Measurements from ENCODE around the gene REELD1.
A peak's percentile ranks its signal among the peaks of the same experiment; 100 is the strongest.

Gene REELD1

DNA sequence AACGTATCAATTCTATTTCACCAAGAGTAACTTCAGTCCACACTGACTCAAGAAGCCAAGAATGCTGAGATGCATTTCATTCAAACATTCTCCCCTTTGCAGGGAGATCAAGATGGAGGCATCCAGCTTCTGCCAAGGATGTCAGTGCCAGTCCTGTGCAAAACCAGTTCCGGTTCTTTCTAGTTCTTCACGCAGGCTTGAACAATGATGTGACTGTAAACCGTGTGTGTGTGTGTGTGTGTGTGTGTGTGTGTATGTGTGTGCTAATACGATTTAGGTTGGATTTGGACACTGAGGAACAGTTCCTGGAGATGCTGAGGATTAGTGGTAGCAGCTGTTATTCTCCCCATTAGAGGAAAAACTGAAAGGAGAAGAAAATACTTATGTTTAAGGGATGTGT is at the start of gene REELD1:
Gene REELD1, plus strand, starts transcription at position 301 of the 400 bp plus-strand sequence. CDS start 2,415 bp downstream, outside the sequence.
- DNase-seq (ENCODE audit: insufficient read length, low spot score) (no peak), FAIRE-seq (no peak)
- TF ChIP-seq, protein P1, sequence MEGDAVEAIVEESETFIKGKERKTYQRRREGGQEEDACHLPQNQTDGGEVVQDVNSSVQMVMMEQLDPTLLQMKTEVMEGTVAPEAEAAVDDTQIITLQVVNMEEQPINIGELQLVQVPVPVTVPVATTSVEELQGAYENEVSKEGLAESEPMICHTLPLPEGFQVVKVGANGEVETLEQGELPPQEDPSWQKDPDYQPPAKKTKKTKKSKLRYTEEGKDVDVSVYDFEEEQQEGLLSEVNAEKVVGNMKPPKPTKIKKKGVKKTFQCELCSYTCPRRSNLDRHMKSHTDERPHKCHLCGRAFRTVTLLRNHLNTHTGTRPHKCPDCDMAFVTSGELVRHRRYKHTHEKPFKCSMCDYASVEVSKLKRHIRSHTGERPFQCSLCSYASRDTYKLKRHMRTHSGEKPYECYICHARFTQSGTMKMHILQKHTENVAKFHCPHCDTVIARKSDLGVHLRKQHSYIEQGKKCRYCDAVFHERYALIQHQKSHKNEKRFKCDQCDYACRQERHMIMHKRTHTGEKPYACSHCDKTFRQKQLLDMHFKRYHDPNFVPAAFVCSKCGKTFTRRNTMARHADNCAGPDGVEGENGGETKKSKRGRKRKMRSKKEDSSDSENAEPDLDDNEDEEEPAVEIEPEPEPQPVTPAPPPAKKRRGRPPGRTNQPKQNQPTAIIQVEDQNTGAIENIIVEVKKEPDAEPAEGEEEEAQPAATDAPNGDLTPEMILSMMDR (IDR thresholded peaks at IDR 0.05; ENCODE audit: insufficient read depth, missing control alignments): no peak

DNA sequence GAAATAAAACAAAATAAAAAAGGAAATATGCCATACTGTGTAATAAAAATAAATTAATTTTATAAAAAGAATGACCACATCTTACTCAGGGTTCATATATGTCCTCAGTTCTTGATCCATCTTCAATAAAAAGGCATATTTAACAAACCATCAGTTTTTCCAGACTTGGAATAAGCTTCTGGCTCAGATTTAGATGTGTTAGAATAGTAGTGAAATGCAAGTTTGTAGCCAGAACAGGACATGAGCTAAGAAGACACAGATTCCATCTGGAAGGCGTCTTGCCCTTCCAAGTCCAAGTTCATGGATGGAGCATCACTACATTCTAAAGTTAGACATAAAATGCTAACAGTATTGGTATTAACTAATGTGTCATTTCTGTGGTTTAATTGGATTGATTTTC is 49.1 kb upstream of the REELD1 start:
- FAIRE-seq: no peak
- TF ChIP-seq, protein P1 (IDR thresholded peaks at IDR 0.05; ENCODE audit: insufficient read depth, missing control alignments): no peak

DNA sequence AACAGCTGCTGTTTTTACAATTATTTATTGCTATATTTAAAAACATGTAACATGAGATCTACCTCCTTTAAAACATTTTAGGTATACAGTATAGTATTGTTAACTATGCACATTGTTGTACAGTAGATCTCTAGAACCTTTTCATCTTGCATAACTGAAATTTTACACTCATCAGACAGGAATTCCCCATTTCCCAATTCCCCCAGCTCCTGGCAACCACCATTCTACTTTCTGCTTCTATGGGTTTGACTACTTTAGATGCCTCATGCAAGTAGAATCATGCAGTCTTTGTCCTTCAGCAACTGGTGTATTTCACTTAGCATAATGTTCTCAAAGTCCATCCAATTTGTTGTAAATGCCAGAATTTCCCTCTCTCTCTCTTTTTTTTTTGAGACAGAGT is 48.5 kb upstream of the REELD1 start:
- FAIRE-seq: no peak
- DNase-seq (ENCODE audit: insufficient read length, low spot score): no peak
- TF ChIP-seq, protein P1 (IDR thresholded peaks at IDR 0.05; ENCODE audit: insufficient read depth, missing control alignments): no peak

More for the DNA sequence above, 49.1 kb upstream of the REELD1 start:
- no peak for DNase-seq (ENCODE audit: insufficient read length, low spot score)

DNA sequence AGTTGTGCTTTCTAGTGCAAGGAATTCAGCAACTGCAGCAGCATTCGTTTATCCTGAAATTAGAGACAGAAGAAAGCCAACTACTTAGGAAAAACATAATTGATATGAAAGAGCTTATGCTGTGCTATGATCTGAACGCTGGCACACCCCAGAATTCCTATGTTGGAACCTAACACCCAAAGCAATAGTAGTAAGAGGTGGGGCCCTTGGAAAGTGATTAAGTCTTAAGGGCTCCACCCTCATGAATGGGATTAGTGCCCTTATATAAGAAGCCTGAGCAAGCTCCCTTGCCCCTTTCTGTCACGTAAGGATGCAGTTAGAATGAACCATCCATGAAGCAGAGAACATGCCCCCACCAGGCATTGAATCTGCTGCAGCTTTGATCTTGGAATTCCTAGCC is 44.2 kb upstream of the REELD1 start:
- FAIRE-seq (no peak), DNase-seq (ENCODE audit: insufficient read length, low spot score) (no peak)
- TF ChIP-seq, protein P1 (IDR thresholded peaks at IDR 0.05; ENCODE audit: insufficient read depth, missing control alignments): no peak

DNA sequence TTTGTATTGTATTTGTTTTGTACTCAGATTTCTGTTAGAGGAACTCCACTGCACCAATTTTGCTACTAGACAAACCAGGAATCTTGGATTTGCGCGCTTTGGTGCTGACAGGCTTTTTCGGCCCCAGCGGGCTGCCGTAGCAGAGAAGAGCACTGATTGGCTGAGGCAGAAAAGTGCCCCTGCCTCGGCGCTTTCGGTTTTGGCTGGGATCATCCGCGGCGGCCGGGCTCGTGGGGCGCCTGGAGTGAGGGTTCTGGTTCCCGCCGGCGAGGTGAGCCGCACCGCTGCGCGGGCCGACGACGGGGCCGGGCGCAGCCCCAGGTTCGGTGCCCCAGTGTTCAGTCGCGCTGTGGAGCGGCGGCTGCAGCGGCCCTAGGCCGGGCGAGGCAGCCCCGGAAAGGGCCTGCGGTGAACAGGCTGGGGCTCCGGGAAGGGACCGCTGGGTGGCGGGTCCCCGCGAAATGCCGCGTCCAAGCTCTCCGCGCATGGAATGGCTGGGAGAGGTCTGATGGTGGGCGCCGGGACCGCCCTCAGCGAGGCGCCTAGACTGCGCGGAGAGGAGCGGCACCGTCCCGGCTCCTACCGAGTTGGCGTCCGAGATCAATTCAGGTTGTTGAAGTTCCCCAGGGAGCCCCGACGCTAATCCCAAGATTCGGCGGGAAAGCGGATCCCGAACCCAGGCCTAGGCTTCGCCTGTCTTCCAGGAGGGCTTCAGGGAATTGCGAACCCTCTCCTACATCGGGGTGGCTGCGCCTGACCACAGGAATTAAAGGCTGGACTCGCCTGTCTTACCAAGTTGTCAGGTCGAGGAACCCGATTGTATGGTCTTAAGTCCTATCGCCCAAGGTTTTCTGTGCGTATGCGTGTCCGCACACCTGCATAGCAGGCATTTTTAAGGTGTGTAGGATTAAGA is 38.5 kb upstream of the REELD1 start, which contains the start of gene LSM6:
Gene LSM6, plus strand, starts transcription at position 178 of the 913 bp plus-strand sequence. CDS start 7,204 bp downstream, outside the sequence.
- FAIRE-seq (no peak), DNase-seq (ENCODE audit: insufficient read length, low spot score) (peak; percentile 37)
- TF ChIP-seq, protein P1 (IDR thresholded peaks at IDR 0.05; ENCODE audit: insufficient read depth, missing control alignments): no peak

DNA sequence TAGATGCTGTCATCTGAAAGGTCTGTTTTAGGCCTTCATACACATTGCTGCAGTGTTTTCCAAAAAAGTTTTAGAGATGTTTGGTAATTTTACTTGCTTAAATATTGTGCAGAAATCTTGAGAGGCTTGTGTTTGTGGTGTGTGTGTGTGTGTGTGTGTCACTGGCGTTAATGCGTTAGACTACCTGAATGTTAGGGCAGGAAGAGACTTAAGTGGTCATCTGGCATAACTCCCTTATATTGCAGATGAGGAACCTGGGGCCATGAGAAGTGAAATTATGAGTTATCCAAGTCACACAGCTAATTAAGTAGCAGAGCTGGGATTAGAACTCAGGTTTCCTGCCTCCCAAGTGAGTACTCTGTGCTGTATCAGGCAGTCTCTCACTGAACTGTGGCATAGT is 37.4 kb upstream of the REELD1 start:
- TF ChIP-seq, protein P1 (IDR thresholded peaks at IDR 0.05; ENCODE audit: insufficient read depth, missing control alignments): no peak
- DNase-seq (ENCODE audit: insufficient read length, low spot score) (no peak), FAIRE-seq (peak; percentile 51)

DNA sequence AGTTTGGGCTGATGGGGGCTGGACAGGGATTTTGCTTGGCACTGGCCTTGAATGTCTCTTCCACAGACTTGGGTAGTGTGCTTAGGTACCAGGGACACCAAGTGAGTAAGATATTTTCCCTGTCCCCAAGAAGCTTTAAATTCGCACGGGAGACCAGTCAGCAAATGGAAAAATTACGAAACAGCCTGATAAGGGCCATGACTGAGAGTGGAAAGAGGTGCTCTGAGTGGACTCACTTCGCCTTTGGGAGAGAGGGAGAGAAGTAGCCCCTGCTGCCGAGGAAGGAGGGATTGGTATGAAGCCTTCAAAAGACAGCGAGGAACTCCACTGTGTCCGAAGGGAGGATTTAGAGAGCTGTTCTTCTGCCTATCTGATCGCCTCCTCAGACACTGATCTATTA is 36.2 kb upstream of the REELD1 start:
- TF ChIP-seq, protein P1 (IDR thresholded peaks at IDR 0.05; ENCODE audit: insufficient read depth, missing control alignments): no peak
- FAIRE-seq: no peak
- DNase-seq (ENCODE audit: insufficient read length, low spot score): no peak
